ENCODE results near the gene SRMS. TPM values are rescaled to one million over a fixed set of nuclear protein-coding genes. Genes with fewer than 3 reads are reported as not detected.

SRMS gene
- total RNA-seq, 2 donors from 2014 or later, result 0.32 to 0.49 TPM

GRCh38 chr20:63540417-63541186 is 6.9 kb downstream of the SRMS start:
- Histone ChIP-seq H3K36me3 (no peaks in the 10 kb centered on the region), H3K27me3 (no peaks in the 10 kb centered on the region), H3K9ac (ENCODE audit: low read depth in 2 of 2, low read length in 2 of 2) (no peak overlapping the region), H3K4me3 (no peak overlapping the region), H3K27ac (no peak overlapping the region), H3K9me3 (no peaks in the 10 kb centered on the region), H3K4me1 (peaks cover 15% of the 10 kb centered on the region)
- DNase-seq, result no peak
- intact Hi-C loops (cut with DNase I), result loop anchor here (10.0 kb wide), 1 partner anchor 324 kb away; the partner anchor contains the start of genes ABHD16B and TPD52L2
- no peak for TF ChIP-seq CTCF (IDR thresholded peaks at IDR 0.05)

- Histone ChIP-seq H3K9me3 (no peaks in the 10 kb centered on the region), H3K9ac (ENCODE audit: low read depth in 2 of 2, low read length in 2 of 2) (peak overlapping the region; percentile 44 to 99), H3K4me3 (no peak overlapping the region), H3K27ac (peak overlapping the region; percentile 98), H3K27me3 (no peaks in the 10 kb centered on the region), H3K4me1 (peaks cover 10% of the 10 kb centered on the region), H3K36me3 (no peaks in the 10 kb centered on the region)
- intact Hi-C loops (cut with DNase I), result loop anchor here (10.0 kb wide), 2 partner anchors 325 to 435 kb away; partner anchors contain the start of genes ABHD16B, SAMD10 and TPD52L2
- TF ChIP-seq CTCF (IDR thresholded peaks at IDR 0.05), result no peak
- no peak for DNase-seq
These were observed 7.8 kb downstream of the SRMS start for GRCh38 chr20:63539441-63540370.

- H3K27me3 ChIP-seq, result no peaks in the 10 kb centered on the region
- peak overlapping the region; percentile 44 to 99 for H3K9ac ChIP-seq (ENCODE audit: low read depth in 2 of 2, low read length in 2 of 2)
- no peaks in the 10 kb centered on the region for H3K36me3 ChIP-seq
- H3K9me3 ChIP-seq, result no peaks in the 10 kb centered on the region
- H3K4me3 ChIP-seq, result no peak overlapping the region
- no peak for TF ChIP-seq CTCF (IDR thresholded peaks at IDR 0.05)
- no peak for DNase-seq
- H3K27ac ChIP-seq, result peak overlapping the region; percentile 98
- H3K4me1 ChIP-seq, result peaks cover 12% of the 10 kb centered on the region
- intact Hi-C loops (cut with DNase I), result loop anchor here (10.0 kb wide), 1 partner anchor 436 kb away; the partner anchor contains the start of gene SAMD10
These were observed 8.5 kb downstream of the SRMS start for GRCh38 chr20:63539092-63539430.

GRCh38 chr20:63538204-63539091 is 9.1 kb downstream of the SRMS start:
- Histone ChIP-seq H3K4me1 (peaks cover 12% of the 10 kb centered on the region), H3K27me3 (no peaks in the 10 kb centered on the region), H3K27ac (peak overlapping the region; percentile 98), H3K36me3 (no peaks in the 10 kb centered on the region), H3K9me3 (no peaks in the 10 kb centered on the region), H3K4me3 (peak overlapping the region; percentile 45), H3K9ac (ENCODE audit: low read depth in 2 of 2, low read length in 2 of 2) (peak overlapping the region; percentile 91 to 99)
- no peak for TF ChIP-seq CTCF (IDR thresholded peaks at IDR 0.05)
- peak; percentile 95 for DNase-seq
- intact Hi-C loops (cut with DNase I), result loop anchor here (10.0 kb wide), 1 partner anchor 436 kb away; the partner anchor contains the start of gene SAMD10
